OCI-LY7 (cell line): Measurements from ENCODE around the gene VPS54. TPM values are rescaled to one million over a fixed set of nuclear protein-coding genes. Genes with fewer than 3 reads are reported as not detected.

Experiments
- BruUV-seq: library from RNA; stranded (reverse); fragments of 400-500 nt; replicated peaks from 2 replicates; lab custom pipeline; 2021; lab: Mats Ljungman, UMichigan
- CTCF ChIA-PET: fragments of 300-600 bp; sonication (Branson Sonifier 250); formaldehyde crosslinking; loops from one replicate; lab custom pipeline; 2022; ENCODE audit warnings: antibody characterized with exemption; ENCODE audit not compliant: unreplicated experiment; lab: Charles Lee
- POLR2A ChIA-PET: fragments of 300-600 bp; sonication (Branson Sonifier 250); formaldehyde crosslinking; loops from one replicate; lab custom pipeline; 2022; ENCODE audit warnings: antibody characterized with exemption; lab: Charles Lee
- DNase-seq: peaks from one replicate; pipeline ENCODE4 v3.0.0-alpha.2; 2015; ENCODE audit warnings: low spot score
- H2AFZ ChIP-seq: fragments of 200-600 bp; sonication (generic), shearing (Covaris generic); 2 replicates; pipeline ENCODE4 v1.6.1; 2014; ENCODE audit warnings: mild to moderate bottlenecking, antibody characterized with exemption, low read length, moderate library complexity
- H3K27ac ChIP-seq: fragments of 200-600 bp; sonication (generic); 2 replicates; pipeline ENCODE4 v1.5.1; 2014; ENCODE audit warnings: mixed run types, low read depth, mild to moderate bottlenecking, moderate library complexity, low read length, inconsistent platforms; ENCODE audit not compliant: poor library complexity, severe bottlenecking
- H3K36me3 ChIP-seq: fragments of 200-600 bp; sonication (generic); 2 replicates; pipeline ENCODE4 v1.6.1; 2014; ENCODE audit warnings: mild to moderate bottlenecking, antibody characterized with exemption, low read length, moderate library complexity, mixed read lengths; ENCODE audit not compliant: insufficient read depth
- H3K4me1 ChIP-seq: fragments of 200-600 bp; sonication (generic); 2 replicates; pipeline ENCODE4 v1.5.1; 2014; ENCODE audit warnings: mild to moderate bottlenecking, low read length; ENCODE audit not compliant: insufficient read depth, poor library complexity, severe bottlenecking
- H3K4me2 ChIP-seq: fragments of 200-600 bp; sonication (generic); 2 replicates; pipeline ENCODE4 v1.6.1; 2014; ENCODE audit warnings: mild to moderate bottlenecking, low read length
- H3K4me3 ChIP-seq: fragments of 200-600 bp; sonication (generic); 2 replicates; pipeline ENCODE4 v1.5.1; 2014; ENCODE audit warnings: mild to moderate bottlenecking, low read depth, low read length; ENCODE audit not compliant: poor library complexity, severe bottlenecking
- H3K79me2 ChIP-seq: fragments of 200-600 bp; sonication (generic); 2 replicates; pipeline ENCODE4 v1.6.1; 2016; ENCODE audit warnings: low read depth, mild to moderate bottlenecking, low read length, moderate library complexity, mixed read lengths; ENCODE audit not compliant: insufficient read depth
- H3K9me2 ChIP-seq: fragments of 200-600 bp; sonication (generic); 2 replicates; pipeline ENCODE4 v1.6.1; 2016; ENCODE audit warnings: mild to moderate bottlenecking, low read length, mixed read lengths; ENCODE audit not compliant: insufficient read depth
- H3K9me3 ChIP-seq: fragments of 200-600 bp; sonication (generic); 2 replicates; pipeline ENCODE4 v1.6.1; 2014; ENCODE audit warnings: mild to moderate bottlenecking, mixed run types, low read length, mixed read lengths
- H4K20me1 ChIP-seq: fragments of 200-600 bp; sonication (generic); 2 replicates; pipeline ENCODE4 v1.6.1; 2014; ENCODE audit warnings: mild to moderate bottlenecking, antibody characterized with exemption, low read length, moderate library complexity, mixed read lengths; ENCODE audit not compliant: insufficient read depth
- EZH2phosphoT487 ChIP-seq: fragments of 200-600 bp; sonication (generic); IDR thresholded peaks from 2 replicates; pipeline ENCODE4 v1.6.1; 2018; ENCODE audit warnings: low read depth, borderline replicate concordance, mild to moderate bottlenecking, mixed run types, antibody characterized with exemption, low read length, moderate library complexity, mixed read lengths
- intact Hi-C: fragments of 100-400 bp; cut with micrococcal nuclease; formaldehyde crosslinking; loops from one replicate; pipeline ENCODE4 v1.10.0; 2022; ENCODE audit not compliant: unreplicated experiment
- small RNA-seq: library from RNA; depleted of rRNA; stranded (forward); fragments of <200 nt; gene quantifications from one replicate; pipeline ENCODE3, GENCODE V24; 2014
- total RNA-seq, 2 experiments: library from RNA; depleted of rRNA in 1 of 2; stranded (reverse); fragments of >200 nt in 1 of 2; shearing (Covaris generic) in 1 of 2; gene quantifications; 2 replicates each; pipeline ENCODE4 v1.2.3, GENCODE V29; 2014 to 2022
- TF ChIP-seq, protein P1 (sequence below): fragments of 200-600 bp; sonication (generic); conservative IDR thresholded peaks from 2 replicates; pipeline ENCODE4 v1.5.1; 2014; ENCODE audit warnings: mild to moderate bottlenecking, antibody characterized with exemption, low read length, moderate library complexity, mixed read lengths

The VPS54 gene
- total RNA-seq, 2 experiments from 2014 or later, result 14.7 to 17.8 TPM

DNA sequence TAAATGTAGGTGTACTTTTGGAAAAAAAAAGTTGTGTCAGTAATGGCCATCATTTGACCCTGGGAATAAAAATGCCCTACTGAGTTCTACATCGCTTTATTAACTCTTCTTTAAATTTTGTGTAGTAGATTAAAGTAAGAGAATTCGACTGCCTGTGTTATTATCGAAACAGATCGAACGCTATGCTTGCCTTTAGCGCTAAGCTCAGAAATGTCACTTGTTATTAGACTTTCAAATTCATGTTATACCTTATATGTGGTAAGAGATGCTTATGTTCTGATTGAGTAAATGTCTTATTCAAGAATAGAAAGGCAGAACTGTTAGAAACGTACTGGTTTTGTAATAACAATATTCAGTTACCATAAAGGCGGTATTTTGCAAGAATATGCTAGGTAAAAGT is 176.1 kb downstream of the VPS54 start:
- Histone ChIP-seq H3K4me1 (peaks cover 46% of the 10 kb centered on the region), H4K20me1 (peaks cover 28% of the 10 kb centered on the region), H3K9me3 (no peaks in the 10 kb centered on the region), H3K9me2 (no peaks in the 10 kb centered on the region), H3K4me2 (peak overlapping the region; percentile 92), H3K4me3 (peak overlapping the region; percentile 79), H3K36me3 (peaks cover 41% of the 10 kb centered on the region), H2AFZ (no peak overlapping the region), H3K27ac (no peak overlapping the region), H3K79me2 (peaks cover 63% of the 10 kb centered on the region)
- no TSS peak for BruUV-seq
- ChIA-PET POLR2A (interaction anchor here (0.8 to 3.5 kb wide), 8 partner anchors 10 to 644 kb away, joined by 3 to 21 read pairs (median 4); no protein-coding TSS in a partner anchor), CTCF (no interaction called here)
- intact Hi-C loops, result loop anchor here (5.0 kb wide), 1 partner anchor 256 kb away; the partner anchor contains the start of genes MDH1 and WDPCP
- no peak for DNase-seq
- TF ChIP-seq EZH2phosphoT487, result no peak
- TF ChIP-seq, protein P1, sequence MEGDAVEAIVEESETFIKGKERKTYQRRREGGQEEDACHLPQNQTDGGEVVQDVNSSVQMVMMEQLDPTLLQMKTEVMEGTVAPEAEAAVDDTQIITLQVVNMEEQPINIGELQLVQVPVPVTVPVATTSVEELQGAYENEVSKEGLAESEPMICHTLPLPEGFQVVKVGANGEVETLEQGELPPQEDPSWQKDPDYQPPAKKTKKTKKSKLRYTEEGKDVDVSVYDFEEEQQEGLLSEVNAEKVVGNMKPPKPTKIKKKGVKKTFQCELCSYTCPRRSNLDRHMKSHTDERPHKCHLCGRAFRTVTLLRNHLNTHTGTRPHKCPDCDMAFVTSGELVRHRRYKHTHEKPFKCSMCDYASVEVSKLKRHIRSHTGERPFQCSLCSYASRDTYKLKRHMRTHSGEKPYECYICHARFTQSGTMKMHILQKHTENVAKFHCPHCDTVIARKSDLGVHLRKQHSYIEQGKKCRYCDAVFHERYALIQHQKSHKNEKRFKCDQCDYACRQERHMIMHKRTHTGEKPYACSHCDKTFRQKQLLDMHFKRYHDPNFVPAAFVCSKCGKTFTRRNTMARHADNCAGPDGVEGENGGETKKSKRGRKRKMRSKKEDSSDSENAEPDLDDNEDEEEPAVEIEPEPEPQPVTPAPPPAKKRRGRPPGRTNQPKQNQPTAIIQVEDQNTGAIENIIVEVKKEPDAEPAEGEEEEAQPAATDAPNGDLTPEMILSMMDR, result no peak

DNA sequence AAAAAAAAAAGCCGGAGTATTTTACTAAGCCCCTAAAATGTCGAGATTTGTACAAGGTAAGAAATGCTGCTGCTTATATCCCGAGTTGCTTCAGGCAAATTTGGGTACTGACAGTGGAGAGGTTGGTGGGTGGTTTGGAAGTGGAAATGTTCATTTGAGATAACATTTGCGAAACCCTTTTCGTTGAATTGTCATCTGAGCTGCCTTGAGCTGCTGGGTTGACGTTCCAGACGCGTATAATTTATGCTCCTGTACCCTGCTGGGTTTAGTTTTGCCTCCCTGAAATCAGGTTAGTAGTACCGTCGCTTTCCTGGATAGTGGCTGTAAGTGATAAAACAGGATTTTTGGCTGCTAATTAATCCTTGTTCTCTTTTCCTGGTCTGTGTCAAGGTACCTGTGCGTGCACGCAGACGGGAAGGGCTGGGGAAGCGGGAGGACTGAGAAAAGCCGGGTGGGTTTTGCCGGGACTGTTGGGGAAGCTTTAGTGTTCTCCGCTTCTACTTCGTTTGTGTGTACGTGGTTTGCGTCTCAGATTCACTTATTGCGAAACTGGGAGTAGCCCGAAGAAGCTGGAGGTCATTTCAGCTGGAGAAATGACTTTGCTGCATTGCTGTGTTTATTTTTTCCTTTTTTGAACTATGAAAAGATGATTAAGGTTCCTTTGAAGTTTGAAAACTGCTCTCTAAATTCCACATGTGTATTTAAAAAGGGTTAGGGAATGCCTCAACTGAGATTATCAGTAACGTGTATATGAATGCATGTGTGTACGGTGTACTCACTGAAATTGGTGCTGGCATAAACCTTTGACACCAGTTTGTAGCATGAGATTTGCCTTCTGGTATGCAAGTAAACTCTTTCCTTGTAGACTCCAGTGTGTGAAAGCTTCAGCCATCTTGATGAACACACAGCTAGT is 176.8 kb downstream of the VPS54 start:
- Histone ChIP-seq H3K27ac (peak overlapping the region; percentile 87), H3K9me3 (no peaks in the 10 kb centered on the region), H4K20me1 (peaks cover 28% of the 10 kb centered on the region), H3K9me2 (no peaks in the 10 kb centered on the region), H2AFZ (no peak overlapping the region; the same call in 1 of the 2 replicates), H3K4me2 (peak overlapping the region; percentile 92), H3K79me2 (peaks cover 58% of the 10 kb centered on the region), H3K4me1 (peaks cover 50% of the 10 kb centered on the region), H3K4me3 (peak overlapping the region; percentile 79), H3K36me3 (peaks cover 36% of the 10 kb centered on the region)
- intact Hi-C loops, result loop anchor here (5.0 kb wide), 1 partner anchor 255 kb away; the partner anchor contains the start of genes MDH1 and WDPCP
- POLR2A ChIA-PET, result interaction anchor here (0.7 to 3.5 kb wide), 17 partner anchors 8 to 645 kb away, joined by 3 to 35 read pairs (median 3); partner anchors contain the start of gene WDPCP
- BruUV-seq, result TSS peak; percentile 49
- TF ChIP-seq EZH2phosphoT487, result no peak
- TF ChIP-seq, protein P1, result no peak
- peak; percentile 31 for DNase-seq
- CTCF ChIA-PET, result no interaction called here

Small RNA genes lying within 50 kb of the gene (small RNA-seq; reads per million reads assigned to genes)
- not detected for gene RF01293

Other genes with a start within 250 kb of the VPS54 start
- gene UGP2, start 177.5 kb downstream of the VPS54 start, total RNA-seq (2014; rRNA removed; shearing (Covaris generic)), result 53.7 and 56.9 TPM in 2 replicates
- gene UGP2, start 177.5 kb downstream of the VPS54 start, total RNA-seq (2022), result 71.4 and 91.4 TPM in 2 replicates
- 108 and 110 TPM in 2 replicates for gene PELI1, start 125.0 kb upstream of the VPS54 start, total RNA-seq (2014; rRNA removed; shearing (Covaris generic))
- 174 and 211 TPM in 2 replicates for gene PELI1, start 125.0 kb upstream of the VPS54 start, total RNA-seq (2022)